HepG2 (cell line): Measurements from ENCODE around the gene ZNF385B. TPM values are rescaled to one million over a fixed set of nuclear protein-coding genes. Genes with fewer than 3 reads are reported as not detected.
"Not testable (repeated sequence)": the region's sequence is repeated elsewhere in the genome, so short reads cannot be mapped to it uniquely, and the experiment has no call there.

Experiments
- ATAC-seq: fragments of 200-7000 bp; cut with Tn5 transposase; 3 replicates; pipeline ENCODE4 v1.9.1; 2020; ENCODE audit warnings: mild to moderate bottlenecking, moderate library complexity
- BruUV-seq: library from RNA; stranded (reverse); fragments of 400-500 nt; replicated peaks from 2 replicates; lab custom pipeline; 2021; lab: Mats Ljungman, UMichigan
- CTCF ChIA-PET: fragments of 300-600 bp; formaldehyde crosslinking; extraction: SDS; loops from one replicate; lab custom pipeline; 2021; ENCODE audit warnings: low total read pairs, inconsistent platforms, low intra/inter-chr PET ratio; lab: Yijun Ruan, JAX
- POLR2A ChIA-PET: fragments of 350-600 bp; sonication (Branson Sonifier 250); formaldehyde crosslinking; loops from one replicate; lab custom pipeline; 2020; ENCODE audit warnings: antibody characterized with exemption, inconsistent platforms; lab: Yijun Ruan, JAX
- DNase-seq: peaks from one replicate; pipeline ENCODE4 v3.0.0-alpha.2; 2015; ENCODE audit warnings: low spot score
- FAIRE-seq: peaks from 3 replicates; lab custom pipeline; 2011; peaks lifted over from hg19 to GRCh38; lab: Jason Lieb, UNC
- H2AFZ ChIP-seq: one replicate; pipeline ENCODE4 v1.6.1; 2011; ENCODE audit warnings: low read length, inconsistent platforms
- H3K27ac ChIP-seq: fragments of 300-600 bp; 3 replicates; pipeline ENCODE4 v1.8.0; 2011; ENCODE audit warnings: mixed run types, mild to moderate bottlenecking, mixed read lengths, low read length, inconsistent platforms; ENCODE audit not compliant: insufficient read depth; ENCODE audit errors: extremely low read length
- H3K27me3 ChIP-seq, 2 experiments: fragments of 200-600 bp in 1 of 2; 2 replicates in 1 of 2; 3 replicates in 1 of 2; pipeline versions ENCODE4 v1.6.0 to v1.8.0; 2011; ENCODE audit warnings: low read length in 2 of 2, mild to moderate bottlenecking in 2 of 2, moderate library complexity in 2 of 2, inconsistent platforms in 1 of 2; ENCODE audit not compliant: insufficient read depth in 2 of 2, control insufficient read depth in 1 of 2
- H3K36me3 ChIP-seq, 2 experiments: fragments of 200-600 bp in 1 of 2; replicated peaks in 1 of 2; 2 replicates in 1 of 2; 3 replicates in 1 of 2; pipeline versions ENCODE4 v1.5.1 to v1.8.0; 2011; ENCODE audit warnings: low read length in 2 of 2, inconsistent platforms in 1 of 2; ENCODE audit not compliant: insufficient read depth in 2 of 2, control insufficient read depth in 1 of 2
- H3K4me1 ChIP-seq: 2 replicates; pipeline ENCODE4 v1.5.1; 2012; ENCODE audit warnings: low read length, inconsistent platforms; ENCODE audit not compliant: insufficient read depth
- H3K4me2 ChIP-seq: 2 replicates; pipeline ENCODE4 v1.6.0; 2011; ENCODE audit warnings: low read depth, low read length, inconsistent platforms
- H3K4me3 ChIP-seq, 3 experiments: fragments of 200-600 bp in 1 of 3; sonication (generic), shearing (Covaris generic) in 1 of 3; replicated peaks in 1 of 3; 2 replicates each; pipeline ENCODE4 v1.5.1; 2011 to 2016; ENCODE audit warnings: low read length in 3 of 3, inconsistent platforms in 2 of 3, low read depth in 2 of 3, mild to moderate bottlenecking in 2 of 3, control low read depth in 1 of 3, mixed read lengths in 1 of 3; ENCODE audit not compliant: insufficient read depth in 1 of 3
- H3K79me2 ChIP-seq: one replicate; pipeline ENCODE4 v1.6.1; 2011; ENCODE audit warnings: low read length, inconsistent platforms; ENCODE audit not compliant: insufficient read depth
- H3K9ac ChIP-seq: 2 replicates; pipeline ENCODE4 v1.6.0; 2011; ENCODE audit warnings: mild to moderate bottlenecking, low read depth, low read length, inconsistent platforms; ENCODE audit not compliant: insufficient read depth
- H3K9me3 ChIP-seq: 2 replicates; pipeline ENCODE4 v1.5.1; 2012; ENCODE audit warnings: mild to moderate bottlenecking, low read length
- H4K20me1 ChIP-seq: 2 replicates; pipeline ENCODE4 v1.6.0; 2011; ENCODE audit warnings: inconsistent platforms, mild to moderate bottlenecking, low read length, moderate library complexity; ENCODE audit not compliant: insufficient read depth
- ATF7-NPFF ChIP-seq: sonication (generic); formaldehyde crosslinking; IDR thresholded peaks from 2 replicates; pipeline ENCODE4 v1.8.1; 2023; ENCODE audit warnings: mild to moderate bottlenecking, low read depth, missing genetic modification reagents, moderate library complexity
- CEBPG ChIP-seq: IDR thresholded peaks from 2 replicates; pipeline ENCODE4 v1.6.1; 2016
- EED ChIP-seq: sonication (generic); formaldehyde crosslinking; IDR thresholded peaks from 2 replicates; pipeline ENCODE4 v1.5.0; 2020; ENCODE audit warnings: mild to moderate bottlenecking, missing genetic modification reagents
- FOXK1 ChIP-seq: sonication (generic); formaldehyde crosslinking; IDR thresholded peaks from 2 replicates; pipeline ENCODE4 v1.4.0; 2020; ENCODE audit warnings: low read depth, missing genetic modification reagents, borderline replicate concordance
- FOXK2 ChIP-seq: fragments of 450-650 bp; IDR thresholded peaks from 2 replicates; pipeline ENCODE4 v1.6.1; 2016
- GTF3A ChIP-seq: sonication (generic); formaldehyde crosslinking; conservative IDR thresholded peaks from 2 replicates; pipeline ENCODE4 v1.4.0; 2020; ENCODE audit warnings: mild to moderate bottlenecking, missing genetic modification reagents
- IRF1 ChIP-seq: sonication (generic); formaldehyde crosslinking; IDR thresholded peaks from 2 replicates; pipeline ENCODE4 v1.4.0; 2020; ENCODE audit warnings: low read depth, mild to moderate bottlenecking, missing genetic modification reagents
- KLF11 ChIP-seq: IDR thresholded peaks from 2 replicates; pipeline ENCODE4 v1.6.1; 2016; ENCODE audit warnings: missing compliant biosample characterization
- SMARCE1 ChIP-seq: fragments of 450-650 bp; IDR thresholded peaks from 2 replicates; pipeline ENCODE4 v1.6.1; 2017; ENCODE audit warnings: borderline replicate concordance
- SRSF1 ChIP-seq: fragments of 200-400 bp; formaldehyde crosslinking; optimal IDR thresholded peaks from 2 replicates; pipeline ENCODE3; 2017; ENCODE audit warnings: mild to moderate bottlenecking, low read depth, low read length, moderate library complexity
- TAF1 ChIP-seq: sonication (generic); formaldehyde crosslinking; IDR thresholded peaks from 2 replicates; pipeline ENCODE4 v1.4.0; 2020; ENCODE audit warnings: missing genetic modification reagents
- TFDP2 ChIP-seq: sonication (generic); formaldehyde crosslinking; IDR thresholded peaks from 2 replicates; pipeline ENCODE4 v1.4.0; 2020; ENCODE audit warnings: missing genetic modification reagents
- TSC22D2 ChIP-seq: sonication (generic); formaldehyde crosslinking; IDR thresholded peaks from 2 replicates; pipeline ENCODE4 v1.5.1; 2020; ENCODE audit warnings: missing genetic modification reagents, mild to moderate bottlenecking, borderline replicate concordance
- ZC3H13 ChIP-seq: sonication (generic); formaldehyde crosslinking; IDR thresholded peaks from 2 replicates; pipeline ENCODE4 v1.8.1; 2023; ENCODE audit warnings: mild to moderate bottlenecking, missing genetic modification reagents, moderate library complexity
- ZFP41 ChIP-seq: sonication (generic); formaldehyde crosslinking; IDR thresholded peaks from 2 replicates; pipeline ENCODE4 v1.4.0; 2020; ENCODE audit warnings: mild to moderate bottlenecking, missing genetic modification reagents, borderline replicate concordance
- ZNF205 ChIP-seq: IDR thresholded peaks from 2 replicates; pipeline ENCODE4 v1.6.1; 2018; ENCODE audit warnings: missing biosample characterization, missing genetic modification reagents
- ZNF234 ChIP-seq: sonication (generic); formaldehyde crosslinking; conservative IDR thresholded peaks from 2 replicates; pipeline ENCODE4 v1.5.1; 2020; ENCODE audit warnings: mild to moderate bottlenecking, missing genetic modification reagents
- ZNF543 ChIP-seq: sonication (generic); formaldehyde crosslinking; IDR thresholded peaks from 2 replicates; pipeline ENCODE4 v1.4.0; 2020; ENCODE audit warnings: mild to moderate bottlenecking, missing genetic modification reagents
- ZNF629 ChIP-seq: sonication (generic); formaldehyde crosslinking; conservative IDR thresholded peaks from 2 replicates; pipeline ENCODE4 v1.5.0; 2020; ENCODE audit warnings: missing genetic modification reagents
- WGBS: methylation state at CpG from one replicate; pipeline ENCODE4 v1.1.6; 2017; ENCODE audit warnings: low lambda C conversion rate; 5-methylcytosine and 5-hydroxymethylcytosine counted together
- in situ Hi-C: cut with HindIII; loops from 2 replicates; pipeline ENCODE4 v1.10.0; 2017; ENCODE audit warnings: low pct_unique_long_range_greater_than_20kb; ENCODE audit not compliant: extremely low pct_ligation_motif_present
- intact Hi-C: fragments of 100-400 bp; cut with micrococcal nuclease; formaldehyde crosslinking; loops from one replicate; pipeline ENCODE4 v1.10.0; 2022; ENCODE audit not compliant: unreplicated experiment
- polyA plus RNA-seq, 8 experiments: library from polyadenylated mRNA; depleted of rRNA in 3 of 8; stranded (reverse) in 7 of 8; unstranded in 1 of 8; fragments of >200 nt; fragmentation: Illumina TruSeq in 4 of 8; extraction: Trizol in 4 of 8; gene quantifications; 2 replicates each; pipeline versions ENCODE4 v1.2.1 to v1.2.3, GENCODE V29; 2011 to 2016; ENCODE audit warnings: low read depth in 4 of 8, missing spikeins in 1 of 8, mixed read lengths in 1 of 8; ENCODE audit not compliant: insufficient read depth in 1 of 8
- total RNA-seq, 5 experiments: library from RNA; depleted of rRNA; stranded (reverse); fragments of >200 nt; fragmentation: Illumina TruSeq; extraction: Trizol; gene quantifications; 2 replicates each; pipeline ENCODE4 v1.2.3, GENCODE V29; 2016; ENCODE audit warnings: low read depth in 1 of 5
- TF ChIP-seq, protein P1 (sequence below): sonication (generic); formaldehyde crosslinking; IDR thresholded peaks from 2 replicates; pipeline ENCODE4 v1.4.0; 2020; ENCODE audit warnings: mild to moderate bottlenecking, low read depth, missing genetic modification reagents

Gene ZNF385B
- total and polyA plus RNA-seq, 2 of the 13 experiments (the other 11 are each of a cell fraction or from before 2014, with no cell fraction given): 3.3 to 6.7 TPM

DNA sequence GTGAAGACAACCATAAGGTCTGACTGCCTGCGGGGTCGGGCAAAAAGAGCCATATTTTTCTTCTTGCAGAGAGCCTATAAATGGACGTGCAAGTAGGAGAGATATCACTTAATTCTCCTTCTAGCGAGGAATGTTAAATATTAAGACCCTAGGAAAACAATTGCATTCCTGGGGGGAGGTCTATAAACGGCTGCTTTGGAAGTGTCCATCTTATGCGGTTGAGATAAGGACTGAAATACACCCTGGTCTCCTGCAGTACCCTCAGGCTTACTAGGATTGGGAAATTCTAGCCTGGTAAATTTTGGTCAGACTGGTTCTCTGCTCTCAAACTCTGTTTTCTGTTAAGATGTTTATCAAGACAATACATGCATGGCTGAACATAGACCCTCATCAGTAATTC, 27.2 kb upstream of the ZNF385B start:
- H3K4me3 ChIP-seq, intact Hi-C loops, H3K36me3 ChIP-seq, POLR2A ChIA-PET, H4K20me1 ChIP-seq, CTCF ChIA-PET, in situ Hi-C loops, BruUV-seq, H3K27me3 ChIP-seq, H3K9ac ChIP-seq, H3K79me2 ChIP-seq, DNase-seq, H3K4me2 ChIP-seq, H3K27ac ChIP-seq, H2AFZ ChIP-seq, FAIRE-seq, H3K4me1 ChIP-seq, H3K9me3 ChIP-seq, ATAC-seq: not testable (repeated sequence)
- 50% methylated on average over 6 of the region's 6 CpGs for WGBS

DNA sequence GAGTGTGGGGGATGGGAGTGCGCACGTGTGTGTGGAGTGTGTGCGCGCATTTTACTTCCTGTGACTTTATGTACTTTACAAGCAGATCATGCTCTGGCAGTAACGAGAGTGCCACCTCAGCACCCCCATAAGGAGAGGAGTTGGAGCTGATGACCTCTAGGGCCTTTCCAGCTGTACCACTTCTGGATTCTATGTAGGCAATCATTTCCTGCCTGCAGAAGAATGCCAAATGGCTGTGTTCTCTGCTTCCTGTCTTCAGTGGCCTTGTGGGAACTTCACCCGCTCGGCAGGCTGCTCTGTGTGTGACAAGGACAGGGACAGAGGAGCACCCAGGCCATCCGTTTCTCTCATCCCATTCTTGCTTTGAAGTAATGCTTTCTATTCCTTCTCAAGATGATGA, 22.8 kb upstream of the ZNF385B start:
- Histone ChIP-seq H2AFZ (no peak overlapping the region), H3K4me2 (no peak overlapping the region), H3K9ac (no peak overlapping the region), H3K36me3 (no peaks in the 10 kb centered on the region), H3K27me3 (no peaks in the 10 kb centered on the region), H3K27ac (no peak overlapping the region), H4K20me1 (no peaks in the 10 kb centered on the region), H3K4me1 (no peaks in the 10 kb centered on the region), H3K79me2 (no peaks in the 10 kb centered on the region), H3K9me3 (0 out of 2 replicates have a peak, but pooled peaks cover 5% of the 10 kb centered on the region), H3K4me3 (no peak overlapping the region)
- TF ChIP-seq FOXK2 (no peak), ZFP41 (CRISPR knock-in tag) (no peak), FOXK1 (no peak), SMARCE1 (no peak), ZC3H13 (CRISPR knock-in tag) (no peak), SRSF1 (no peak), ATF7-NPFF (CRISPR knock-in tag) (no peak), TSC22D2 (CRISPR knock-in tag) (no peak), ZNF543 (CRISPR knock-in tag) (no peak), TFDP2 (CRISPR knock-in tag) (no peak), ZNF205 (CRISPR knock-in tag) (no peak), EED (no peak), CEBPG (CRISPR knock-in tag) (no peak), IRF1 (no peak), ZNF629 (CRISPR knock-in tag) (no peak), ZNF234 (CRISPR knock-in tag) (no peak), GTF3A (CRISPR knock-in tag) (no peak), TAF1 (no peak), KLF11 (no peak)
- TF ChIP-seq, protein P1, sequence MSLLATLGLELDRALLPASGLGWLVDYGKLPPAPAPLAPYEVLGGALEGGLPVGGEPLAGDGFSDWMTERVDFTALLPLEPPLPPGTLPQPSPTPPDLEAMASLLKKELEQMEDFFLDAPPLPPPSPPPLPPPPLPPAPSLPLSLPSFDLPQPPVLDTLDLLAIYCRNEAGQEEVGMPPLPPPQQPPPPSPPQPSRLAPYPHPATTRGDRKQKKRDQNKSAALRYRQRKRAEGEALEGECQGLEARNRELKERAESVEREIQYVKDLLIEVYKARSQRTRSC (CRISPR knock-in tag): no peak
- ChIA-PET CTCF (no interaction called here), POLR2A (no interaction called here)
- intact Hi-C loops: no loop called here
- ATAC-seq: peak; percentile 48
- no peak for FAIRE-seq
- in situ Hi-C loops: no loop called here
- no peak for DNase-seq
- 39% methylated on average over 8 of the region's 8 CpGs for WGBS
- BruUV-seq: no TSS peak
